ENCODE data around the gene MMEL1. TPM values are rescaled to one million over a fixed set of nuclear protein-coding genes. Genes with fewer than 3 reads are reported as not detected.

The MMEL1 gene
- total and polyA plus RNA-seq, 2 experiments from 2014 or later, result 0.57 to 0.90 TPM

DNA sequence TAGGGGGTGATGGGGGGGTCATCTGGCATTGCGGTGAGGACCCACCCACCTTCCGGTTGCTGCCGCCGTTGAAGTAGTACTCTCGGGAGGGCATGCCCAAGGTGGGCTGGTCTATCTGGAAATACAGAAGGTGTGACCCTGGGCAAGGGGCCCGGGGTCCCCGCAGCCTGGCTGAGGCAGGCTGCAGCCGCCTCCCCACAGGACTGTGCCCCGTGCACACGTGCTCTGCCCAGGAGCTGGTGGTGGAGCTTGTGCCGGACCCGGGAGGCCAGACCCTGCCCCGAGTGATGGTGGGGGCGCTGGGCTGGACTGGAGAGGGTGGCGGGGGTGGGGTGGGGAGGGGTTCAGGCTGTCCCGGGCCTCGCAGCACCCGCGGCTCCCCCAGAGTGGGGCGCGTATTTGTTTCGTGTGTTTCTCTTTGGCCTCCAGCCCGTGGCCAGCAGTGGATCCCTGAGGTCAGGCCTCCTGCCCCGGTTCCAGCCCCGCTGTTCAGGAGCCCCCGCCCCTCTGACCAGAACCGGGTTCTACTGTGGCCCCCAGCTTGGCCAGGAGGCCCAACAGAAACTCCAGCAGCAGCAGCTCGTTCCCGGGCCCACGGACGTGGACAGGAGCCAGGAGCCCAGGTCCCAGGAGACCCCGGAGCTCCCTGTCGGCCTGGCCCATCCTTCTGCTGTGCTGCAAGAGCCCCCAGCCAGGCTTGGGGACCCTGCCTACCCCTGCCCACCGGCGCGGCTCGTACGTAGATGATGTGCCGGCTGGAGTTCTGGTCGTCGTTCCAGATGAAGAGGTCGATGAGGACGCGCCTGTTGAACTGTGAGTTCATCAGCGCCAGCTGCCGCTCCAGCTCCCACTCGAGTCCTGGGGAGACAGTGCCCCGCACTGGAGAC is 27.1 kb downstream of the MMEL1 start:
- H3K4me1 Mint-ChIP-seq, result no peaks in the 10 kb centered on the region
- ATAC-seq, result no peak
- Histone ChIP-seq H3K27ac (ENCODE audit: low read depth) (no peak overlapping the region), H3K9me2 (ENCODE audit: insufficient read depth) (no peaks in the 10 kb centered on the region), H3K4me2 (no peak overlapping the region), H3K79me2 (replicated peaks; ENCODE audit: insufficient read depth) (no peaks in the 10 kb centered on the region), H4K20me1 (replicated peaks; ENCODE audit: insufficient read depth) (no peaks in the 10 kb centered on the region), H3K27me3 (ENCODE audit: insufficient read depth) (no peaks in the 10 kb centered on the region), H3F3A (replicated peaks; ENCODE audit: low read depth) (no peaks in the 10 kb centered on the region), H2AFZ (no peak overlapping the region), H3K4me1 (ENCODE audit: insufficient read depth) (no peaks in the 10 kb centered on the region; the same call in 1 of the 2 replicates), H3K36me3 (ENCODE audit: insufficient read depth) (no peaks in the 10 kb centered on the region), H3K4me3 (no peak overlapping the region)
- H3K4me3 Mint-ChIP-seq, result no peak overlapping the region
- H3K36me3 Mint-ChIP-seq (ENCODE audit: low read depth), result no peaks in the 10 kb centered on the region
- no peak for DNase-seq (ENCODE audit: low spot score)
- TF ChIP-seq CREB1 (CRISPR knock-in tag; IDR thresholded peaks at IDR 0.05; ENCODE audit: low read depth) (no peak), EZH2 (IDR thresholded peaks at IDR 0.05; ENCODE audit: low read depth, unreplicated experiment) (no peak), EZH2phosphoT487 (IDR thresholded peaks at IDR 0.05; ENCODE audit: unreplicated experiment) (no peak), ZNF331 (CRISPR knock-in tag; IDR thresholded peaks at IDR 0.05; ENCODE audit: low read depth) (no peak), JUNB (IDR thresholded peaks at IDR 0.05; ENCODE audit: unreplicated experiment) (no peak), NANOG (IDR thresholded peaks at IDR 0.05; ENCODE audit: borderline replicate concordance) (no peak), STAT1 (IDR thresholded peaks at IDR 0.05; ENCODE audit: unreplicated experiment) (no peak), ZNF114 (CRISPR knock-in tag; IDR thresholded peaks at IDR 0.05) (no peak), POLR2AphosphoS5 (IDR thresholded peaks at IDR 0.05; ENCODE audit: low read depth) (no peak)
- TF ChIP-seq, protein P1, sequence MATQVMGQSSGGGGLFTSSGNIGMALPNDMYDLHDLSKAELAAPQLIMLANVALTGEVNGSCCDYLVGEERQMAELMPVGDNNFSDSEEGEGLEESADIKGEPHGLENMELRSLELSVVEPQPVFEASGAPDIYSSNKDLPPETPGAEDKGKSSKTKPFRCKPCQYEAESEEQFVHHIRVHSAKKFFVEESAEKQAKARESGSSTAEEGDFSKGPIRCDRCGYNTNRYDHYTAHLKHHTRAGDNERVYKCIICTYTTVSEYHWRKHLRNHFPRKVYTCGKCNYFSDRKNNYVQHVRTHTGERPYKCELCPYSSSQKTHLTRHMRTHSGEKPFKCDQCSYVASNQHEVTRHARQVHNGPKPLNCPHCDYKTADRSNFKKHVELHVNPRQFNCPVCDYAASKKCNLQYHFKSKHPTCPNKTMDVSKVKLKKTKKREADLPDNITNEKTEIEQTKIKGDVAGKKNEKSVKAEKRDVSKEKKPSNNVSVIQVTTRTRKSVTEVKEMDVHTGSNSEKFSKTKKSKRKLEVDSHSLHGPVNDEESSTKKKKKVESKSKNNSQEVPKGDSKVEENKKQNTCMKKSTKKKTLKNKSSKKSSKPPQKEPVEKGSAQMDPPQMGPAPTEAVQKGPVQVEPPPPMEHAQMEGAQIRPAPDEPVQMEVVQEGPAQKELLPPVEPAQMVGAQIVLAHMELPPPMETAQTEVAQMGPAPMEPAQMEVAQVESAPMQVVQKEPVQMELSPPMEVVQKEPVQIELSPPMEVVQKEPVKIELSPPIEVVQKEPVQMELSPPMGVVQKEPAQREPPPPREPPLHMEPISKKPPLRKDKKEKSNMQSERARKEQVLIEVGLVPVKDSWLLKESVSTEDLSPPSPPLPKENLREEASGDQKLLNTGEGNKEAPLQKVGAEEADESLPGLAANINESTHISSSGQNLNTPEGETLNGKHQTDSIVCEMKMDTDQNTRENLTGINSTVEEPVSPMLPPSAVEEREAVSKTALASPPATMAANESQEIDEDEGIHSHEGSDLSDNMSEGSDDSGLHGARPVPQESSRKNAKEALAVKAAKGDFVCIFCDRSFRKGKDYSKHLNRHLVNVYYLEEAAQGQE (IDR thresholded peaks at IDR 0.05; ENCODE audit: unreplicated experiment), result no peak
- TF ChIP-seq, protein P2, sequence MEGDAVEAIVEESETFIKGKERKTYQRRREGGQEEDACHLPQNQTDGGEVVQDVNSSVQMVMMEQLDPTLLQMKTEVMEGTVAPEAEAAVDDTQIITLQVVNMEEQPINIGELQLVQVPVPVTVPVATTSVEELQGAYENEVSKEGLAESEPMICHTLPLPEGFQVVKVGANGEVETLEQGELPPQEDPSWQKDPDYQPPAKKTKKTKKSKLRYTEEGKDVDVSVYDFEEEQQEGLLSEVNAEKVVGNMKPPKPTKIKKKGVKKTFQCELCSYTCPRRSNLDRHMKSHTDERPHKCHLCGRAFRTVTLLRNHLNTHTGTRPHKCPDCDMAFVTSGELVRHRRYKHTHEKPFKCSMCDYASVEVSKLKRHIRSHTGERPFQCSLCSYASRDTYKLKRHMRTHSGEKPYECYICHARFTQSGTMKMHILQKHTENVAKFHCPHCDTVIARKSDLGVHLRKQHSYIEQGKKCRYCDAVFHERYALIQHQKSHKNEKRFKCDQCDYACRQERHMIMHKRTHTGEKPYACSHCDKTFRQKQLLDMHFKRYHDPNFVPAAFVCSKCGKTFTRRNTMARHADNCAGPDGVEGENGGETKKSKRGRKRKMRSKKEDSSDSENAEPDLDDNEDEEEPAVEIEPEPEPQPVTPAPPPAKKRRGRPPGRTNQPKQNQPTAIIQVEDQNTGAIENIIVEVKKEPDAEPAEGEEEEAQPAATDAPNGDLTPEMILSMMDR (conservative IDR thresholded peaks at IDR 0.05; ENCODE audit: low read depth in 2 of 2), result no peak
- TF ChIP-seq, protein P3, sequence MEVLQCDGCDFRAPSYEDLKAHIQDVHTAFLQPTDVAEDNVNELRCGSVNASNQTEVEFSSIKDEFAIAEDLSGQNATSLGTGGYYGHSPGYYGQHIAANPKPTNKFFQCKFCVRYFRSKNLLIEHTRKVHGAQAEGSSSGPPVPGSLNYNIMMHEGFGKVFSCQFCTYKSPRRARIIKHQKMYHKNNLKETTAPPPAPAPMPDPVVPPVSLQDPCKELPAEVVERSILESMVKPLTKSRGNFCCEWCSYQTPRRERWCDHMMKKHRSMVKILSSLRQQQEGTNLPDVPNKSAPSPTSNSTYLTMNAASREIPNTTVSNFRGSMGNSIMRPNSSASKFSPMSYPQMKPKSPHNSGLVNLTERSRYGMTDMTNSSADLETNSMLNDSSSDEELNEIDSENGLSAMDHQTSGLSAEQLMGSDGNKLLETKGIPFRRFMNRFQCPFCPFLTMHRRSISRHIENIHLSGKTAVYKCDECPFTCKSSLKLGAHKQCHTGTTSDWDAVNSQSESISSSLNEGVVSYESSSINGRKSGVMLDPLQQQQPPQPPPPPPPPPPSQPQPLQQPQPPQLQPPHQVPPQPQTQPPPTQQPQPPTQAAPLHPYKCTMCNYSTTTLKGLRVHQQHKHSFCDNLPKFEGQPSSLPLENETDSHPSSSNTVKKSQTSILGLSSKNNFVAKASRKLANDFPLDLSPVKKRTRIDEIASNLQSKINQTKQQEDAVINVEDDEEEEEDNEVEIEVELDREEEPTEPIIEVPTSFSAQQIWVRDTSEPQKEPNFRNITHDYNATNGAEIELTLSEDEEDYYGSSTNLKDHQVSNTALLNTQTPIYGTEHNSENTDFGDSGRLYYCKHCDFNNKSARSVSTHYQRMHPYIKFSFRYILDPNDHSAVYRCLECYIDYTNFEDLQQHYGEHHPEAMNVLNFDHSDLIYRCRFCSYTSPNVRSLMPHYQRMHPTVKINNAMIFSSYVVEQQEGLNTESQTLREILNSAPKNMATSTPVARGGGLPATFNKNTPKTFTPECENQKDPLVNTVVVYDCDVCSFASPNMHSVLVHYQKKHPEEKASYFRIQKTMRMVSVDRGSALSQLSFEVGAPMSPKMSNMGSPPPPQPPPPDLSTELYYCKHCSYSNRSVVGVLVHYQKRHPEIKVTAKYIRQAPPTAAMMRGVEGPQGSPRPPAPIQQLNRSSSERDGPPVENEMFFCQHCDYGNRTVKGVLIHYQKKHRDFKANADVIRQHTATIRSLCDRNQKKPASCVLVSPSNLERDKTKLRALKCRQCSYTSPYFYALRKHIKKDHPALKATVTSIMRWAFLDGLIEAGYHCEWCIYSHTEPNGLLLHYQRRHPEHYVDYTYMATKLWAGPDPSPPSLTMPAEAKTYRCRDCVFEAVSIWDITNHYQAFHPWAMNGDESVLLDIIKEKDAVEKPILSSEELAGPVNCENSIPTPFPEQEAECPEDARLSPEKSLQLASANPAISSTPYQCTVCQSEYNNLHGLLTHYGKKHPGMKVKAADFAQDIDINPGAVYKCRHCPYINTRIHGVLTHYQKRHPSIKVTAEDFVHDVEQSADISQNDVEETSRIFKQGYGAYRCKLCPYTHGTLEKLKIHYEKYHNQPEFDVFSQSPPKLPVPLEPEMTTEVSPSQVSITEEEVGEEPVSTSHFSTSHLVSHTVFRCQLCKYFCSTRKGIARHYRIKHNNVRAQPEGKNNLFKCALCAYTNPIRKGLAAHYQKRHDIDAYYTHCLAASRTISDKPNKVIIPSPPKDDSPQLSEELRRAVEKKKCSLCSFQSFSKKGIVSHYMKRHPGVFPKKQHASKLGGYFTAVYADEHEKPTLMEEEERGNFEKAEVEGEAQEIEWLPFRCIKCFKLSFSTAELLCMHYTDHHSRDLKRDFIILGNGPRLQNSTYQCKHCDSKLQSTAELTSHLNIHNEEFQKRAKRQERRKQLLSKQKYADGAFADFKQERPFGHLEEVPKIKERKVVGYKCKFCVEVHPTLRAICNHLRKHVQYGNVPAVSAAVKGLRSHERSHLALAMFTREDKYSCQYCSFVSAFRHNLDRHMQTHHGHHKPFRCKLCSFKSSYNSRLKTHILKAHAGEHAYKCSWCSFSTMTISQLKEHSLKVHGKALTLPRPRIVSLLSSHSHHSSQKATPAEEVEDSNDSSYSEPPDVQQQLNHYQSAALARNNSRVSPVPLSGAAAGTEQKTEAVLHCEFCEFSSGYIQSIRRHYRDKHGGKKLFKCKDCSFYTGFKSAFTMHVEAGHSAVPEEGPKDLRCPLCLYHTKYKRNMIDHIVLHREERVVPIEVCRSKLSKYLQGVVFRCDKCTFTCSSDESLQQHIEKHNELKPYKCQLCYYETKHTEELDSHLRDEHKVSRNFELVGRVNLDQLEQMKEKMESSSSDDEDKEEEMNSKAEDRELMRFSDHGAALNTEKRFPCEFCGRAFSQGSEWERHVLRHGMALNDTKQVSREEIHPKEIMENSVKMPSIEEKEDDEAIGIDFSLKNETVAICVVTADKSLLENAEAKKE (CRISPR knock-in tag; IDR thresholded peaks at IDR 0.05), result no peak
- TF ChIP-seq, protein P4, sequence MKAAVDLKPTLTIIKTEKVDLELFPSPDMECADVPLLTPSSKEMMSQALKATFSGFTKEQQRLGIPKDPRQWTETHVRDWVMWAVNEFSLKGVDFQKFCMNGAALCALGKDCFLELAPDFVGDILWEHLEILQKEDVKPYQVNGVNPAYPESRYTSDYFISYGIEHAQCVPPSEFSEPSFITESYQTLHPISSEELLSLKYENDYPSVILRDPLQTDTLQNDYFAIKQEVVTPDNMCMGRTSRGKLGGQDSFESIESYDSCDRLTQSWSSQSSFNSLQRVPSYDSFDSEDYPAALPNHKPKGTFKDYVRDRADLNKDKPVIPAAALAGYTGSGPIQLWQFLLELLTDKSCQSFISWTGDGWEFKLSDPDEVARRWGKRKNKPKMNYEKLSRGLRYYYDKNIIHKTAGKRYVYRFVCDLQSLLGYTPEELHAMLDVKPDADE (IDR thresholded peaks at IDR 0.05), result no peak
- no peaks in the 10 kb centered on the region for H3K9me3 Mint-ChIP-seq
- no peak overlapping the region for H3K27ac Mint-ChIP-seq
- peaks cover 4% of the 10 kb centered on the region for H3K27me3 Mint-ChIP-seq (ENCODE audit: insufficient read depth, low read depth, poor library complexity)

Data from GM23338 (cell line).